Keratinocyte (primary cell): ENCODE measurements around the gene MS4A15. TPM values are rescaled to one million over a fixed set of nuclear protein-coding genes. Genes with fewer than 3 reads are reported as not detected.
"Not testable (repeated sequence)": the region's sequence is repeated elsewhere in the genome, so short reads cannot be mapped to it uniquely, and the experiment has no call there.

Experiments
- DNase-seq: peaks from one replicate; pipeline ENCODE4 v3.0.0-alpha.2; 2011; ENCODE audit warnings: low read depth, missing footprints, low spot score
- FAIRE-seq: peaks from 2 replicates; lab custom pipeline; 2011; peaks lifted over from hg19 to GRCh38; lab: Jason Lieb, UNC
- H2AFZ ChIP-seq: 2 replicates; pipeline ENCODE4 v1.6.0; 2012; ENCODE audit warnings: low read length, control low read depth, inconsistent platforms; ENCODE audit not compliant: control insufficient read depth
- H3K27ac ChIP-seq: 2 replicates; pipeline ENCODE4 v1.5.1; 2011; ENCODE audit warnings: low read length; ENCODE audit not compliant: control insufficient read depth, insufficient read depth
- H3K27me3 ChIP-seq: 3 replicates; pipeline ENCODE4 v1.6.0; 2011; ENCODE audit warnings: low read length; ENCODE audit not compliant: control insufficient read depth, insufficient read depth; ENCODE audit errors: extremely low read depth
- H3K36me3 ChIP-seq, 2 experiments: 2 replicates in 1 of 2; 3 replicates in 1 of 2; pipeline ENCODE4 v1.5.1; 2011; ENCODE audit warnings: low read length in 2 of 2, mild to moderate bottlenecking in 1 of 2; ENCODE audit not compliant: control insufficient read depth in 2 of 2, insufficient read depth in 2 of 2; ENCODE audit errors: extremely low read depth in 1 of 2
- H3K4me1 ChIP-seq: 3 replicates; pipeline ENCODE4 v1.5.1; 2011; ENCODE audit warnings: low read length; ENCODE audit not compliant: control insufficient read depth, insufficient read depth; ENCODE audit errors: extremely low read depth
- H3K4me2 ChIP-seq: 3 replicates; pipeline ENCODE4 v1.6.0; 2011; ENCODE audit warnings: low read depth, low read length; ENCODE audit not compliant: control insufficient read depth, insufficient read depth; ENCODE audit errors: extremely low read depth
- H3K4me3 ChIP-seq, 3 experiments: fragments of 200-600 bp in 1 of 3; sonication (generic) in 1 of 3; 2 replicates in 2 of 3; 3 replicates in 1 of 3; pipeline ENCODE4 v1.5.1; 2011 to 2016; ENCODE audit warnings: low read length in 3 of 3, mild to moderate bottlenecking in 3 of 3, control low read depth in 2 of 3, inconsistent platforms in 1 of 3, low read depth in 1 of 3, mixed read lengths in 1 of 3, mixed run types in 1 of 3, moderate library complexity in 1 of 3; ENCODE audit not compliant: control insufficient read depth in 2 of 3, insufficient read depth in 2 of 3; ENCODE audit errors: extremely low read depth in 1 of 3
- H3K79me2 ChIP-seq: 2 replicates; pipeline ENCODE4 v1.6.0; 2012; ENCODE audit warnings: low read length; ENCODE audit not compliant: control insufficient read depth, insufficient read depth
- H3K9ac ChIP-seq: 3 replicates; pipeline ENCODE4 v1.6.0; 2011; ENCODE audit warnings: low read length; ENCODE audit not compliant: control insufficient read depth, insufficient read depth; ENCODE audit errors: extremely low read depth
- H3K9me1 ChIP-seq: 3 replicates; pipeline ENCODE4 v1.6.0; 2011; ENCODE audit warnings: low read length; ENCODE audit not compliant: control insufficient read depth, insufficient read depth; ENCODE audit errors: extremely low read depth
- H3K9me3 ChIP-seq: 2 replicates; pipeline ENCODE4 v1.5.1; 2012; ENCODE audit warnings: low read depth, low read length; ENCODE audit not compliant: control insufficient read depth
- H4K20me1 ChIP-seq: 3 replicates; pipeline ENCODE4 v1.6.0; 2011; ENCODE audit warnings: low read length; ENCODE audit not compliant: control insufficient read depth, insufficient read depth; ENCODE audit errors: extremely low read depth
- CTCF ChIP-seq, 3 experiments: IDR thresholded peaks in 1 of 3; conservative IDR thresholded peaks in 1 of 3; optimal IDR thresholded peaks in 1 of 3; 2 replicates in 2 of 3; 3 replicates in 1 of 3; pipeline versions ENCODE3 to v1.5.1; 2011; ENCODE audit warnings: low read length in 3 of 3, mild to moderate bottlenecking in 3 of 3, moderate library complexity in 2 of 3, control low read depth in 1 of 3, inconsistent platforms in 1 of 3; ENCODE audit not compliant: insufficient read depth in 2 of 3; ENCODE audit errors: extremely low read depth in 1 of 3
- EZH2 ChIP-seq: IDR thresholded peaks from one replicate; pipeline ENCODE4 v1.6.1; 2012; ENCODE audit warnings: inconsistent platforms, mild to moderate bottlenecking, low read length, moderate library complexity
- dilution Hi-C: fragments of 300-500 bp; cut with MboI; formaldehyde crosslinking; loops from one replicate; pipeline ENCODE4 v1.7.0; 2020; ENCODE audit warnings: low sequenced_read_pairs; ENCODE audit not compliant: extremely low pct_ligation_motif_present
- polyA plus RNA-seq, 5 experiments: library from polyadenylated mRNA; depleted of rRNA in 3 of 5; stranded (reverse) in 3 of 5; stranded (forward) in 1 of 5; unstranded in 1 of 5; fragments of >200 nt; gene quantifications; 1 replicate in 1 of 5; 2 replicates in 3 of 5; 3 replicates in 1 of 5; pipeline versions ENCODE4 v1.2.1 to v1.2.3, GENCODE V29; 2011 to 2012; ENCODE audit warnings: missing spikeins in 2 of 5, low read depth in 1 of 5, low replicate concordance in 1 of 5

The MS4A15 gene
- polyA plus RNA-seq, 1 donor (not counting 4 experiments of a cell fraction or from before 2014, with no cell fraction given) = 0.03 TPM

- Histone ChIP-seq H3K36me3 (no peaks in the 10 kb centered on the region), H3K4me1 (no peaks in the 10 kb centered on the region), H4K20me1 (no peaks in the 10 kb centered on the region), H2AFZ (no peak overlapping the region), H3K79me2 (no peaks in the 10 kb centered on the region), H3K4me3 (no peak overlapping the region), H3K9me3 (no peaks in the 10 kb centered on the region), H3K27ac (no peak overlapping the region), H3K27me3 (no peaks in the 10 kb centered on the region), H3K9me1 (no peaks in the 10 kb centered on the region), H3K4me2 (no peak overlapping the region), H3K9ac (no peak overlapping the region)
- dilution Hi-C loops = no loop called here
- DNase-seq = no peak
- FAIRE-seq = no peak
- TF ChIP-seq CTCF (optimal IDR thresholded peaks at IDR 0.05 in 1 of 3, IDR thresholded peaks at IDR 0.05 in 1 of 3, conservative IDR thresholded peaks at IDR 0.05 in 1 of 3; ENCODE audit: extremely low read depth in 1 of 3, insufficient read depth in 2 of 3, low read length in 3 of 3) (peak in 1 of 3 experiments; percentile 35), EZH2 (no peak)
Measured at GRCh38 chr11:60710482-60710881, 46.2 kb upstream of the MS4A15 start.

GRCh38 chr11:60711276-60711675, 45.4 kb upstream of the MS4A15 start:
- dilution Hi-C loops = no loop called here
- no peaks in the 10 kb centered on the region for H4K20me1 ChIP-seq

DNA sequence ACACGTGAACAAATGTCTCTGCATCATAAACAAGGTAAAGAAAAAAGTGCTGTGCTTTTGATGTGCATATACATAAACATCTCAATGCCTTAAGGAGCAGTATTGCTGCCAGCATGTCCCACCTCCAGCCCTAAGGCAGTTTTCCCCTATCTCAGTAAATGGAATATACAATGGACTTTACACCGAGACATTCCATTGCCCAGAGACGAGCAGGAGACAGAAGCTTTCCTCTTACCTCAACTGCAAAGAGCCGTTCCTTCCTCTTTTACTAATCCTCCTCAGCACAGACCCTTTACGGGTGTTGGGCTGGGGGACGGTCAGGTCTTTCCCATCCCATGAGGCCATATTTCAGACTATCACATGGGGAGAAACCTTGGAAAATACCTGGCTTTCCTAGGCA, 43.2 kb upstream of the MS4A15 start:
- H3K27me3 ChIP-seq, H3K79me2 ChIP-seq, H3K9me3 ChIP-seq, H3K4me1 ChIP-seq, H3K4me3 ChIP-seq, H4K20me1 ChIP-seq, H3K36me3 ChIP-seq, H3K27ac ChIP-seq, H3K9me1 ChIP-seq, DNase-seq, FAIRE-seq, H3K4me2 ChIP-seq, dilution Hi-C loops, H2AFZ ChIP-seq, H3K9ac ChIP-seq: not testable (repeated sequence)

More at GRCh38 chr11:60711276-60711675, 45.4 kb upstream of the MS4A15 start:
- no peak overlapping the region for H3K9ac ChIP-seq
- no peaks in the 10 kb centered on the region for H3K9me3 ChIP-seq
- no peak overlapping the region for H2AFZ ChIP-seq
- FAIRE-seq = no peak
- no peak overlapping the region for H3K4me2 ChIP-seq
- no peaks in the 10 kb centered on the region for H3K36me3 ChIP-seq
- no peak for DNase-seq
- no peaks in the 10 kb centered on the region for H3K4me1 ChIP-seq
- no peak for TF ChIP-seq EZH2
- no peak for TF ChIP-seq CTCF (optimal IDR thresholded peaks at IDR 0.05 in 1 of 3, IDR thresholded peaks at IDR 0.05 in 1 of 3, conservative IDR thresholded peaks at IDR 0.05 in 1 of 3; ENCODE audit: extremely low read depth in 1 of 3, insufficient read depth in 2 of 3, low read length in 3 of 3)
- no peak overlapping the region for H3K4me3 ChIP-seq
- no peaks in the 10 kb centered on the region for H3K27me3 ChIP-seq
- H3K27ac ChIP-seq = no peak overlapping the region
- H3K79me2 ChIP-seq = no peaks in the 10 kb centered on the region
- H3K9me1 ChIP-seq = no peaks in the 10 kb centered on the region
